ENCODE results near the gene COL9A1.

DNA sequence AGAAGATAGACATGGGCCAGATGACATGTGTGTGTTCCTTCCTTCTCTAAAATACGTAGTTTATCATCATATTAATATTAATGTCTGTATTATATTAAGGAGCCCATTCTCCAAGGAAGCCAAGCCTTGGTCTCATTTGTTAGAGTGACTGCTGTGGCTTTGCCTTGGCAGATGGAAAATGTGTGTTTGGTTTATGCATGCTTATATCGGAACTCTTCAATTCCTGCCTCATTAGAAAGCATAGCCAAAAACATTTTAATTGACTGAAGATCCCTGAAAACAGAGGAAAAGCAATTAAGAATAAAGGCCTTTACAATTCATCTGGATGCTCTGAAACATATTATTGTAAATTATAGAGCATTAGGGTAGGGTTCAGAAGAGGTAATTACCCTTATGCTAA lies 106.4 kb downstream of the COL9A1 start:
- TF ChIP-seq, protein P1, sequence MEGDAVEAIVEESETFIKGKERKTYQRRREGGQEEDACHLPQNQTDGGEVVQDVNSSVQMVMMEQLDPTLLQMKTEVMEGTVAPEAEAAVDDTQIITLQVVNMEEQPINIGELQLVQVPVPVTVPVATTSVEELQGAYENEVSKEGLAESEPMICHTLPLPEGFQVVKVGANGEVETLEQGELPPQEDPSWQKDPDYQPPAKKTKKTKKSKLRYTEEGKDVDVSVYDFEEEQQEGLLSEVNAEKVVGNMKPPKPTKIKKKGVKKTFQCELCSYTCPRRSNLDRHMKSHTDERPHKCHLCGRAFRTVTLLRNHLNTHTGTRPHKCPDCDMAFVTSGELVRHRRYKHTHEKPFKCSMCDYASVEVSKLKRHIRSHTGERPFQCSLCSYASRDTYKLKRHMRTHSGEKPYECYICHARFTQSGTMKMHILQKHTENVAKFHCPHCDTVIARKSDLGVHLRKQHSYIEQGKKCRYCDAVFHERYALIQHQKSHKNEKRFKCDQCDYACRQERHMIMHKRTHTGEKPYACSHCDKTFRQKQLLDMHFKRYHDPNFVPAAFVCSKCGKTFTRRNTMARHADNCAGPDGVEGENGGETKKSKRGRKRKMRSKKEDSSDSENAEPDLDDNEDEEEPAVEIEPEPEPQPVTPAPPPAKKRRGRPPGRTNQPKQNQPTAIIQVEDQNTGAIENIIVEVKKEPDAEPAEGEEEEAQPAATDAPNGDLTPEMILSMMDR (IDR thresholded peaks at IDR 0.05) = no peak
- TF ChIP-seq POLR2A (IDR thresholded peaks at IDR 0.05) = no peak

All from prostate gland (tissue), 2 donors.